Upper lobe of right lung (tissue), 1 donor: ENCODE results near the gene NRXN3. TPM values are rescaled to one million over a fixed set of nuclear protein-coding genes. Genes with fewer than 3 reads are reported as not detected.
"Not testable (repeated sequence)": the region's sequence is repeated elsewhere in the genome, so short reads cannot be mapped to it uniquely, and the experiment has no call there.

ENCODE experiments used
- ATAC-seq: fragments of 200-7000 bp; cut with Tn5 transposase; one replicate; pipeline ENCODE4 v1.9.1; 2020; ENCODE audit warnings: mild to moderate bottlenecking, moderate library complexity
- DNase-seq: peaks from one replicate; pipeline ENCODE4 v3.0.0-alpha.2; 2020
- H3K27ac ChIP-seq: fragments of 200-600 bp; one replicate; pipeline ENCODE4 v1.8.0; 2022
- H3K27me3 ChIP-seq: fragments of 200-600 bp; one replicate; pipeline ENCODE4 v1.8.0; 2022; ENCODE audit warnings: mild to moderate bottlenecking
- H3K36me3 ChIP-seq: fragments of 200-600 bp; one replicate; pipeline ENCODE4 v1.8.0; 2022
- H3K4me1 ChIP-seq: fragments of 200-600 bp; one replicate; pipeline ENCODE4 v1.8.0; 2022
- H3K4me3 ChIP-seq: fragments of 200-600 bp; one replicate; pipeline ENCODE4 v1.8.0; 2022; ENCODE audit warnings: mild to moderate bottlenecking
- H3K9me3 ChIP-seq: fragments of 200-600 bp; one replicate; pipeline ENCODE4 v1.8.0; 2022
- CTCF ChIP-seq: fragments of 200-600 bp; IDR thresholded peaks from one replicate; pipeline ENCODE4 v1.8.0; 2022; ENCODE audit warnings: antibody characterized with exemption
- intact Hi-C: fragments of 100-400 bp; cut with DNase I; formaldehyde crosslinking; loops from one replicate; pipeline ENCODE4 v1.11.0; 2022
- total RNA-seq: library from RNA; stranded (reverse); fragmentation: NEBNext Ultra II Directional; extraction: Animal tissue kit (Norgen Biotek cat#: 25700); gene quantifications from one replicate; pipeline ENCODE4 v1.2.1, GENCODE V29; 2021
- donor health status: DM: no; HTN: yes; CAD: no; lungs with severe emphysema.

NRXN3 gene
- total RNA-seq, 1 donor from 2014 or later = 10.0 TPM

GRCh38 chr14:79758985-79759384, 1588.8 kb downstream of the NRXN3 start:
- Histone ChIP-seq H3K27me3 (no peaks in the 10 kb centered on the region), H3K27ac (no peak overlapping the region), H3K4me3 (no peak overlapping the region), H3K36me3 (no peaks in the 10 kb centered on the region), H3K9me3 (no peaks in the 10 kb centered on the region), H3K4me1 (no peaks in the 10 kb centered on the region)
- DNase-seq (no peak), ATAC-seq (no peak)
- intact Hi-C loops = no loop called here
- no peak for TF ChIP-seq CTCF

GRCh38 chr14:79764323-79764722, 1594.2 kb downstream of the NRXN3 start:
- Histone ChIP-seq H3K4me3 (no peak overlapping the region), H3K27ac (no peak overlapping the region), H3K9me3 (no peaks in the 10 kb centered on the region), H3K27me3 (no peaks in the 10 kb centered on the region), H3K4me1 (no peaks in the 10 kb centered on the region), H3K36me3 (no peaks in the 10 kb centered on the region)
- intact Hi-C loops = no loop called here
- ATAC-seq (no peak), DNase-seq (no peak)
- TF ChIP-seq CTCF = no peak

GRCh38 chr14:79766511-79766910, 1596.3 kb downstream of the NRXN3 start:
- Histone ChIP-seq H3K27ac (no peak overlapping the region), H3K27me3 (no peaks in the 10 kb centered on the region), H3K36me3 (no peaks in the 10 kb centered on the region), H3K9me3 (no peaks in the 10 kb centered on the region), H3K4me1 (no peaks in the 10 kb centered on the region), H3K4me3 (no peak overlapping the region)
- ATAC-seq = no peak
- TF ChIP-seq CTCF = no peak
- DNase-seq = no peak
- intact Hi-C loops = no loop called here

GRCh38 chr14:79767251-79767650, 1597.1 kb downstream of the NRXN3 start:
- H3K36me3 ChIP-seq = no peaks in the 10 kb centered on the region
- no peaks in the 10 kb centered on the region for H3K27me3 ChIP-seq
- no peaks in the 10 kb centered on the region for H3K4me1 ChIP-seq
- ATAC-seq = no peak
- TF ChIP-seq CTCF = no peak
- H3K27ac ChIP-seq = no peak overlapping the region
- H3K9me3 ChIP-seq = no peaks in the 10 kb centered on the region
- H3K4me3 ChIP-seq = no peak overlapping the region
- DNase-seq = no peak
- intact Hi-C loops = no loop called here

GRCh38 chr14:79767721-79768120, 1597.5 kb downstream of the NRXN3 start:
- H3K4me1 ChIP-seq, H3K4me3 ChIP-seq, H3K27ac ChIP-seq, intact Hi-C loops, DNase-seq, ATAC-seq, H3K36me3 ChIP-seq, H3K27me3 ChIP-seq, H3K9me3 ChIP-seq: not testable (repeated sequence)

GRCh38 chr14:79781882-79782281, 1611.7 kb downstream of the NRXN3 start:
- Histone ChIP-seq H3K9me3 (no peaks in the 10 kb centered on the region), H3K4me3 (no peak overlapping the region), H3K27me3 (no peaks in the 10 kb centered on the region), H3K27ac (no peak overlapping the region), H3K4me1 (no peaks in the 10 kb centered on the region), H3K36me3 (no peaks in the 10 kb centered on the region)
- no peak for TF ChIP-seq CTCF
- intact Hi-C loops = no loop called here
- DNase-seq = no peak
- peak; percentile 36 for ATAC-seq
